Heart right ventricle (tissue), 16 donors: ENCODE results near the gene TRIM28. TPM values are rescaled to one million over a fixed set of nuclear protein-coding genes. Genes with fewer than 3 reads are reported as not detected.

ENCODE experiments used
- ATAC-seq, 8 donors: fragments of 200-7000 bp; cut with Tn5 transposase; one replicate each; pipeline ENCODE4 v1.9.1; 2020; ENCODE audit warnings: mild to moderate bottlenecking in 8 of 8, moderate library complexity in 8 of 8, moderate number of reproducible peaks in 1 of 8
- DNase-seq, 2 donors: peaks; one replicate each; pipeline ENCODE4 v3.0.0-alpha.2; 2020
- H3K27ac ChIP-seq, 10 donors: fragments of 200-600 bp; sonication (generic) in 2 of 10; one replicate each; pipeline versions ENCODE4 v1.5.0 to v1.8.0; 2020 to 2022; ENCODE audit warnings: mild to moderate bottlenecking in 3 of 10
- H3K27me3 ChIP-seq, 7 donors: fragments of 200-600 bp; one replicate each; pipeline ENCODE4 v1.8.0; 2021 to 2022; ENCODE audit warnings: mild to moderate bottlenecking in 2 of 7
- H3K36me3 ChIP-seq, 9 donors: fragments of 200-600 bp; sonication (generic) in 1 of 9; one replicate each; pipeline versions ENCODE4 v1.5.0 to v1.8.0; 2020 to 2022; ENCODE audit warnings: mild to moderate bottlenecking in 2 of 9
- H3K4me1 ChIP-seq, 9 donors: fragments of 200-600 bp; sonication (generic) in 1 of 9; one replicate each; pipeline versions ENCODE4 v1.5.0 to v1.8.0; 2020 to 2022; ENCODE audit warnings: mild to moderate bottlenecking in 4 of 9
- H3K4me3 ChIP-seq, 10 donors: fragments of 200-600 bp; sonication (generic) in 2 of 10; one replicate each; pipeline versions ENCODE4 v1.5.0 to v1.8.0; 2020 to 2022; ENCODE audit warnings: mild to moderate bottlenecking in 7 of 10, moderate library complexity in 2 of 10
- H3K9me3 ChIP-seq, 11 donors: fragments of 200-600 bp in 10 of 11; sonication (generic) in 2 of 11; one replicate each; pipeline versions ENCODE4 v1.5.0 to v1.8.0; 2013 to 2022; ENCODE audit warnings: mild to moderate bottlenecking in 2 of 11, control low read depth in 1 of 11, moderate library complexity in 1 of 11
- WGBS, 2 donors: extraction: QIAGEN DNeasy Blood & Tissue Kit; methylation state at CpG; one replicate each; pipeline ENCODE4 v1.1.7; 2013; ENCODE audit warnings: inconsistent platforms in 1 of 2; 5-methylcytosine and 5-hydroxymethylcytosine counted together
- intact Hi-C, 10 donors: fragments of 100-400 bp; cut with DNase I; formaldehyde crosslinking; loops; one replicate each; pipeline versions ENCODE4 v1.11.1 to v1.14.2; 2022
- polyA plus RNA-seq, 2 donors: library from polyadenylated mRNA; stranded (reverse); fragments of 200-250 nt; gene quantifications; one replicate each; pipeline ENCODE4 v1.2.3, GENCODE V29; 2013
- total RNA-seq, 10 donors: library from RNA; stranded (reverse); fragmentation: NEBNext Ultra II Directional in 3 of 10; extraction: Animal tissue kit (Norgen Biotek cat#: 25700) in 3 of 10; gene quantifications; one replicate each; pipeline versions ENCODE4 v1.2.1 to v1.2.4, GENCODE V29; 2021 to 2023
- TF ChIP-seq, protein P1 (sequence below), 9 donors: fragments of 200-600 bp; sonication (generic) in 2 of 9; IDR thresholded peaks; one replicate each; pipeline versions ENCODE4 v1.5.0 to v1.8.0; 2021 to 2022; ENCODE audit warnings: antibody characterized with exemption in 9 of 9, mild to moderate bottlenecking in 5 of 9, moderate library complexity in 1 of 9
- donor health status: Arrhythmogenic right ventricular cardiomyopathy.
- donor health status: ischemic (EF 13 %, LVEDD 7.1; RV severe dilation, severe dysfunction).
- donor health status: healthy with polysubstance abuse.
- donor health status: DM: no; HTN: yes; CAD: no.
- donor health status: DM: no; HTN: no; CAD: no.
- donor health status: ischemic (EF 25% LVEDD 6.9; RV normal size, moderate dysfunction).
- donor health status: ischemic (EF 25% LVEDD 5.7; RV mildly dilated, moderate dysfunction).
- donor health status: healthy.
- donor health status: DM: yes; HTN: yes; CAD: no.
- donor health status: Ischemic cardiomyopathy.
- donor health status: ischemic (EF 35%, LVEDD 5.7; RV mildly dilated, moderate dysfunction).
- donor health status: nonischemic (EF 11% LVEDD 7.7; RV severe dilation, severe dysfunction).
- donor health status: DM: yes; HTN: yes; CAD: no.
- donor health status: PGD.
- donor health status: ischemic (EF 29% LVEDD 5.4; RV normal size, mild dysfunction).
- donor health status: nonischemic (EF 23%, LVEDD 6.1; RV moderate dilation, normal function).

The TRIM28 gene
- total and polyA plus RNA-seq, 12 donors: 105 to 163 (median 142) TPM

DNA sequence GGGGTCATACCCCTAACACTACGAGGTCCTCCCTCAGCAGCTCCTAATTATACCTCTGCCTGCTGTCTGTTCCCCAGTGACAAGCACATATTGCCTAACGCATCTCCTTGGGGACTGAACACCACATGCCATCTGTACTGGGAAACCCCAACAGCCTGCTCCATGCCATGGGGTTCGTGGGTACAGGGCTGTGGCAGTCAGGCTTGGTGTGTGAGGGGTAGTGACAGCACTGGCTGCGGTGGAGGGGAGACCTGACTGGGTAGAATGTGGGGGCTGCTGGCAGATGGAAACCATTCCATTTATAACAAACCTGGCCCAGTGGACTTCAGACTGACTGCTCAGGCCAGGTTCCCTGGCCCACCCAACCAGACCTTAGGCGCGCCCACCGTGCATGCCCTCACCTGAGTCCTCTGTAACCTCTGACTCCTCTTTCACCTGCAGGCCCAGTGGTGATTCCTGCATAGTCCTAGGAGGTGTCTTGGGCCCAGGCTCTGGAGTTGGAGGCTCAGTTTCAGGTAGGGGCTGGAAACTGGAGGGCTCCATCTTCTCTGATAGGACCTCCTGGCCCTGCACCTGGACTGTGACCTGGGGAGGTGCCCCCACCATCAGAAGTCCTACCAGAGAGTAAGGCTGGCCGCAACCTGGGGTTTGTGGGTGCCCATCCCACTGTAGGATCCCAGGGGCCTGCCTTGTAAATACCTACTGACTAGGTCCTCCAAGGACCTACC, 26.2 kb downstream of the TRIM28 start:
- TF ChIP-seq, protein P1, sequence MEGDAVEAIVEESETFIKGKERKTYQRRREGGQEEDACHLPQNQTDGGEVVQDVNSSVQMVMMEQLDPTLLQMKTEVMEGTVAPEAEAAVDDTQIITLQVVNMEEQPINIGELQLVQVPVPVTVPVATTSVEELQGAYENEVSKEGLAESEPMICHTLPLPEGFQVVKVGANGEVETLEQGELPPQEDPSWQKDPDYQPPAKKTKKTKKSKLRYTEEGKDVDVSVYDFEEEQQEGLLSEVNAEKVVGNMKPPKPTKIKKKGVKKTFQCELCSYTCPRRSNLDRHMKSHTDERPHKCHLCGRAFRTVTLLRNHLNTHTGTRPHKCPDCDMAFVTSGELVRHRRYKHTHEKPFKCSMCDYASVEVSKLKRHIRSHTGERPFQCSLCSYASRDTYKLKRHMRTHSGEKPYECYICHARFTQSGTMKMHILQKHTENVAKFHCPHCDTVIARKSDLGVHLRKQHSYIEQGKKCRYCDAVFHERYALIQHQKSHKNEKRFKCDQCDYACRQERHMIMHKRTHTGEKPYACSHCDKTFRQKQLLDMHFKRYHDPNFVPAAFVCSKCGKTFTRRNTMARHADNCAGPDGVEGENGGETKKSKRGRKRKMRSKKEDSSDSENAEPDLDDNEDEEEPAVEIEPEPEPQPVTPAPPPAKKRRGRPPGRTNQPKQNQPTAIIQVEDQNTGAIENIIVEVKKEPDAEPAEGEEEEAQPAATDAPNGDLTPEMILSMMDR (IDR thresholded peaks at IDR 0.05): no peak
- ATAC-seq: no peak
- no peak for DNase-seq
- 88 to 90% methylated on average over 8 of the region's 8 CpGs for WGBS, 2 donors
- Histone ChIP-seq H3K9me3 (no peaks in the 10 kb centered on the region), H3K36me3 (peaks cover 0 to 56% (median 9%) of the 10 kb centered on the region in 9 donors), H3K27ac (no peak overlapping the region), H3K4me1 (peaks cover 0 to 27% (median 21%) of the 10 kb centered on the region in 9 donors), H3K4me3 (no peak overlapping the region), H3K27me3 (no peaks in the 10 kb centered on the region)
- intact Hi-C loops: no loop called here

DNA sequence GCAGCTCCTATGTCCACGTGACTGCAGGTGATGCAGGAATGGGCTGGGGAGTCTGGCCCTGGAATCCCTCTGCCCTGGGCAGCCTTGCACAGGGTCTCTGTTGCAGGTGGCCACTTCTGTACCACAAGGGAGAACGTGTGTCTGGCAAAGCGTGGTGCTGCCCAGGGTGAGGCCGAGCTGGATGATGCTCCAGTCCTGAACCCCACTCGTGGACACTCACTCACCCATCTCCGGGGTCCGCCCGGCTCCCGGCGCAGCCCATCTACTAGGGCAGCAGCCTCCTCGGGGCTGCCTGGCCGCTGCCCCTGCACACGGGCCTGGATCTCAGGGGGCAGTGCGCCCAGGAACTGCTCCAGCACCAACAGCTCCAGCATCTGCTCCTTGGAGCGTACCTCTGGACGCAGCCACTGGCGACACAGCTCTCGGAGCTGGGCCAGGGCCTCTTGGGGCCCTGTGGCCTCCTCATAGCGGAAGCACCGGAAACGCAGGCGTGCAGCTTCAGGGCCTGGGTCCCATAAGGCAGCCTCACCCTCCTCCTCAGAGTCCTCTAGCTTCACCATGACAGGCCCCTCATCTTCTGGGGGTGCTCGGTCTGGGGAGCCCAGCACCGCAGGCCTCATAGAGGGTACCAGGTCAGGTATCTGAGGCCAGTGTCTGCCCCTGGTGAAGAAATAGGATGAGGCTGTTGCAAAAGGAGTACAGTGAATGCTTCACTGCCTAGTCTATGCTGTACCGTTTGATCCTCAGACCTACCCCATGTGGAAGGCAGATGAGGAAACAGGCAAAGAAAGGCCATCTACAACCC, 27.1 kb downstream of the TRIM28 start:
- ATAC-seq (no peak), DNase-seq (peak in 1 of 2 donors; percentile 5)
- Histone ChIP-seq H3K27me3 (no peaks in the 10 kb centered on the region), H3K4me3 (no peak overlapping the region), H3K4me1 (peaks cover 3 to 28% (median 21%) of the 10 kb centered on the region in 9 donors), H3K36me3 (peaks cover 0 to 55% (median 9%) of the 10 kb centered on the region in 9 donors), H3K27ac (no peak overlapping the region), H3K9me3 (no peaks in the 10 kb centered on the region)
- WGBS, 2 donors: 92 to 96% methylated on average over 25 of the region's 25 CpGs
- TF ChIP-seq, protein P1 (IDR thresholded peaks at IDR 0.05): no peak
- intact Hi-C loops: no loop called here

DNA sequence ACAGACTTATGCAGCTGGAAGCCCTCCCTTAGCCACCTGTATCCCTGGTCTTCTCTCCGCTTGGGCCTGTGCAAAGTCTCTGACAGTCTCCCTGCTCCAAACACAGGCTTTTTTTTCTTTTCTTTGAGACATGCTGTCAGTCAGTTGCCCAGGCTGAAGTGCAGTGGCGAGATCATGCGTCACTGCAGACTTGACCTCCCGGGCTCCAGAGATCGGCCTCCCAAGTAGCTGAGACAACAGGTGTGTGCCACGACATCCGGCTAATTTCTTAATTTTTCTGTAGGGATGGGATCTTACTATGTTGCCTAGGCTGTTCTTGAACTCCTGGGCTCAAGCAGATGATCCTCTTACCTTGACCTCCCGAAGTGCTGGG, 27.7 kb downstream of the TRIM28 start:
- no peaks in the 10 kb centered on the region for H3K27me3 ChIP-seq
- H3K36me3 ChIP-seq: peaks cover 0 to 49% (median 9%) of the 10 kb centered on the region in 9 donors
- intact Hi-C loops: no loop called here
- DNase-seq (peak in 1 of 2 donors; percentile 9), ATAC-seq (no peak)
- H3K4me1 ChIP-seq: peaks cover 4 to 33% (median 21%) of the 10 kb centered on the region in 9 donors
- WGBS, 2 donors: 95 to 96% methylated on average over 8 of the region's 8 CpGs
- no peak overlapping the region for H3K27ac ChIP-seq
- H3K9me3 ChIP-seq: no peaks in the 10 kb centered on the region
- H3K4me3 ChIP-seq: no peak overlapping the region
- TF ChIP-seq, protein P1 (IDR thresholded peaks at IDR 0.05): no peak

DNA sequence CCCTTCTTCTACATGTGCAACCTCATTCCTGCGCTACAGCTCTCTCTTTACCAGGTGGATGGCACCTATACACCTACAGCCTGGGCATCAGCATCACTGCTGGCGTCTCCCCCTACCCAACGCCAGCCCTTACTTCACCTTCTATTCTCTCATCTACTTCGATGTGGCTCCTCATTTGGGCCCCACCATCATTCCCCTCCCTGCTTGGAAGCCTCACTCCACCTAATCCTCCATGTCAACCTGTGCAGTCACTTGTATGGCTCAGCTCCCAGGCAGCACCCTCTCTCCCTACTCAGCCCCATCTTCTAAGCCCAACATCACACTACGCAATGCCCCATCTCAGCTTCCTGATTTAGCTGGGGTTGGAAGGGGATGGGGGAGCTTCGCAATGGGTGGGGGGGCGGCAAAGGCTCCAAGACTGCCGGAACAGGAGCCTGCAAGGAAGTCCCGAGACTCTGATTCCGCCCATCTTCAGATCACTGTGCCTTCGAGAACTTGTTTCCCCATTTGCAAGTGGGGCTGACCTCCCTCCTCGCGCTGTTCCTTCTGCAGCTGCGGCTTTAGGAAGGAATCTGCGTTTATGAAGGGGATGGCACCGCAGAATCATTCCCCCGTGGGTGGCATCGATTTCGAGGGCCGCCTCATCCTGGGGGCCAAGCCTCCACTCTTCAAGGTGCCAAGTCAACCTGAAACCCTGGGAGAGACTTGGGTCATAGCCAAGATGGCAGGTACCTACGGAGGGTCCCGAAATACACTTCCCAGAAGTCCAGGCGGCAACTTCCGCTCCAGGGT, 28.4 kb downstream of the TRIM28 start:
- Histone ChIP-seq H3K9me3 (no peaks in the 10 kb centered on the region), H3K27ac (peak overlapping the region; percentile 79 to 98 (median 92)), H3K36me3 (peaks cover 0 to 42% (median 5%) of the 10 kb centered on the region in 9 donors), H3K4me3 (peak overlapping the region; percentile 45 to 82 (median 65)), H3K27me3 (no peaks in the 10 kb centered on the region), H3K4me1 (peaks cover 4 to 36% (median 21%) of the 10 kb centered on the region in 9 donors)
- TF ChIP-seq, protein P1 (IDR thresholded peaks at IDR 0.05): no peak
- intact Hi-C loops: loop anchor here in 1 of 10 donors (1.0 kb wide), 1 partner anchor 13 kb away; no protein-coding TSS in a partner anchor
- 40 to 41% methylated on average over 24 of the region's 24 CpGs for WGBS, 2 donors
- ATAC-seq (no peak), DNase-seq (no peak)
